Mesendoderm (in vitro differentiated cells): ENCODE measurements around the gene GNAT2.

Experiments used
- DNase-seq: peaks from one replicate; pipeline ENCODE4 v3.0.0; 2013
- H2AK5ac ChIP-seq: 2 replicates; pipeline ENCODE4 v1.6.1; 2013; ENCODE audit warnings: low read length, inconsistent platforms
- H2BK120ac ChIP-seq: 2 replicates; pipeline ENCODE4 v1.6.1; 2013; ENCODE audit warnings: low read depth, mild to moderate bottlenecking, low read length, moderate library complexity, mixed read lengths
- H2BK15ac ChIP-seq: replicated peaks from 2 replicates; pipeline ENCODE4 v1.6.1; 2013; ENCODE audit warnings: low read depth, mild to moderate bottlenecking, moderate library complexity
- H2BK5ac ChIP-seq: 2 replicates; pipeline ENCODE4 v1.6.1; 2013; ENCODE audit warnings: low read length, inconsistent platforms
- H3K18ac ChIP-seq: 2 replicates; pipeline ENCODE4 v1.6.1; 2013; ENCODE audit warnings: mild to moderate bottlenecking, low read length, mixed read lengths
- H3K23ac ChIP-seq: one replicate; pipeline ENCODE4 v1.6.1; 2013; ENCODE audit warnings: low read length
- H3K27ac ChIP-seq: 2 replicates; pipeline ENCODE4 v1.5.1; 2013; ENCODE audit warnings: low read depth, mild to moderate bottlenecking, inconsistent platforms, low read length, moderate library complexity
- H3K27me3 ChIP-seq: 2 replicates; pipeline ENCODE4 v1.6.1; 2013; ENCODE audit warnings: low read length, control low read depth, mild to moderate bottlenecking, inconsistent platforms; ENCODE audit not compliant: insufficient read depth, poor library complexity
- H3K36me3 ChIP-seq: 2 replicates; pipeline ENCODE4 v1.6.1; 2013; ENCODE audit warnings: low read length, inconsistent platforms; ENCODE audit not compliant: control insufficient read depth, insufficient read depth
- H3K4ac ChIP-seq: one replicate; pipeline ENCODE4 v1.6.1; 2013; ENCODE audit warnings: low read depth, mild to moderate bottlenecking, low read length, moderate library complexity
- H3K4me1 ChIP-seq: 2 replicates; pipeline ENCODE4 v1.6.1; 2013; ENCODE audit warnings: low read depth, low read length, inconsistent platforms; ENCODE audit not compliant: control insufficient read depth
- H3K4me2 ChIP-seq: 2 replicates; pipeline ENCODE4 v1.6.1; 2013; ENCODE audit warnings: low read length
- H3K4me3 ChIP-seq: 2 replicates; pipeline ENCODE4 v1.5.1; 2013; ENCODE audit warnings: mild to moderate bottlenecking, low read length
- H3K56ac ChIP-seq: one replicate; pipeline ENCODE4 v1.6.1; 2013; ENCODE audit warnings: low read length
- H3K79me1 ChIP-seq: 2 replicates; pipeline ENCODE4 v1.6.1; 2013; ENCODE audit warnings: low read length, inconsistent platforms
- H3K79me2 ChIP-seq: 2 replicates; pipeline ENCODE4 v1.6.1; 2013; ENCODE audit warnings: mild to moderate bottlenecking, low read length; ENCODE audit not compliant: control insufficient read depth, insufficient read depth
- H3K9ac ChIP-seq: 2 replicates; pipeline ENCODE4 v1.6.1; 2013; ENCODE audit warnings: low read length, inconsistent platforms
- H4K5ac ChIP-seq: one replicate; pipeline ENCODE4 v1.6.1; 2013; ENCODE audit warnings: low read length
- H4K8ac ChIP-seq: one replicate; pipeline ENCODE4 v1.6.1; 2013; ENCODE audit warnings: low read depth, mild to moderate bottlenecking, control low read depth, low read length, moderate library complexity
- WGBS: extraction: QIAGEN DNeasy Blood & Tissue Kit; methylation state at CpG from one replicate; pipeline ENCODE4 v1.1.7; 2013; ENCODE audit warnings: low lambda C conversion rate, missing lambda C conversion rate; ENCODE audit not compliant: insufficient coverage; ENCODE audit errors: extremely low coverage; 5-methylcytosine and 5-hydroxymethylcytosine counted together

Gene GNAT2

GRCh38 chr1:109649491-109649914 lies 30.1 kb upstream of the GNAT2 start:
- no peak overlapping the region for H3K4me2 ChIP-seq
- H3K36me3 ChIP-seq: no peaks in the 10 kb centered on the region
- H3K27ac ChIP-seq: no peak overlapping the region
- H3K4me3 ChIP-seq: no peak overlapping the region
- no peak overlapping the region for H2BK15ac ChIP-seq
- H3K18ac ChIP-seq: no peak overlapping the region
- H3K23ac ChIP-seq: no peak overlapping the region
- no peak overlapping the region for H3K56ac ChIP-seq
- H3K4me1 ChIP-seq: no peaks in the 10 kb centered on the region
- no peaks in the 10 kb centered on the region for H3K79me2 ChIP-seq
- no peak overlapping the region for H2AK5ac ChIP-seq
- no peak overlapping the region for H4K8ac ChIP-seq
- no peak for DNase-seq
- H2BK120ac ChIP-seq: no peak overlapping the region
- no peak overlapping the region for H4K5ac ChIP-seq
- no peak overlapping the region for H3K9ac ChIP-seq
- no peak overlapping the region for H2BK5ac ChIP-seq
- H3K4ac ChIP-seq: no peak overlapping the region
- peaks cover 3% of the 10 kb centered on the region for H3K27me3 ChIP-seq
- WGBS: no CpG with 5 or more reads among the region's 4 CpGs
- H3K79me1 ChIP-seq: no peaks in the 10 kb centered on the region

- H4K5ac ChIP-seq: no peak overlapping the region
- no peaks in the 10 kb centered on the region for H3K79me1 ChIP-seq
- WGBS: no CpG with 5 or more reads among the region's 10 CpGs
- no peaks in the 10 kb centered on the region for H3K79me2 ChIP-seq
- no peak overlapping the region for H4K8ac ChIP-seq
- no peak overlapping the region for H2BK15ac ChIP-seq
- H3K56ac ChIP-seq: no peak overlapping the region
- no peak for DNase-seq
- no peak overlapping the region for H2AK5ac ChIP-seq
- H3K4me2 ChIP-seq: no peak overlapping the region
- no peak overlapping the region for H2BK120ac ChIP-seq
- H2BK5ac ChIP-seq: no peak overlapping the region
- no peak overlapping the region for H3K18ac ChIP-seq
- no peak overlapping the region for H3K9ac ChIP-seq
- no peak overlapping the region for H3K27ac ChIP-seq
- no peaks in the 10 kb centered on the region for H3K27me3 ChIP-seq
- H3K4me3 ChIP-seq: no peak overlapping the region
- H3K23ac ChIP-seq: no peak overlapping the region
- H3K4me1 ChIP-seq: no peaks in the 10 kb centered on the region
- H3K36me3 ChIP-seq: no peaks in the 10 kb centered on the region
- no peak overlapping the region for H3K4ac ChIP-seq
These were observed 25.3 kb upstream of the GNAT2 start for GRCh38 chr1:109644670-109645069.

DNA sequence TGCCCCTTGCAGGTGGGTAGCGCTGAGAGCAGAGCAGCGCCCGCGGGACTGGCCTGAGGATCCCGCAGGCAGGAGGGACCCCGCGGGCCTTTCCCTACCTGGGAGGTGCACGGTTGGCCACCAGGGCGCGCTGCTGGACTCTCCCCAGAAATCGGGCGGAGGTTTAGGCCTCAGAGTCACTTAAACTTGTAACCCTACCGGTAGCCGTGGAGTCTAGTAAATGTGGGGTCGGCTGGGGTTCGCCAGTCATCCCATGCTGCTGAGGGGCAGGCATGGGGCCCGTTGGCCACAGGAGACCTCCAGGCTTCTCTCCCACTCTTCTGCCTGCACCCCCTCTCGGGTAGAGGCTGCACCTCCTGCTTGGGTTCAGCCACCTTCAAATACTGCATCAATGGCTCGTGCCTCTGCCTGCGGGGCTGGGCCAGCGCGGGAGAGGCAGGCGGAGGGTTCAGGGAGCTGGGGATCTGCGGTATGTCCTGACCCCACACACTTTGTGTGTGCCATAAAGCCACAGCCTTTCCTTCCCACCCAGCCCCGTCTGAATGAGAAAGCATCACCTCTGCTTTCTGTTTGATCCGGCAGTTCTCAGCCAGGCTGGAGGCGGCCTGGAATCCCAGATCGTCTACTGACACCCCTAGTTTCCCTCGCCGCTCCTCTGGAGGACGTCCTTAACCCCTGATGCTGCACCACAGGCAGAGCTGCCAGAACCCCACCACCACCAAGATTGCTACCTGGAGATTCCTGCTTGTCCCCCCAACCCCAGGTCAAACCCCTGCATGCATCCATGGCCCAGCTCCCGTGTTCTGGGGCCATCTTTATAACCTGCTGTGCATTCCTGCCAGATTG lies 24.2 kb upstream of the GNAT2 start:
- Histone ChIP-seq H2BK5ac (no peak overlapping the region), H3K23ac (no peak overlapping the region), H3K4me2 (no peak overlapping the region), H3K27me3 (no peaks in the 10 kb centered on the region), H3K36me3 (no peaks in the 10 kb centered on the region), H2BK15ac (no peak overlapping the region), H4K8ac (no peak overlapping the region), H3K18ac (no peak overlapping the region), H3K9ac (no peak overlapping the region), H2BK120ac (no peak overlapping the region), H3K79me2 (no peaks in the 10 kb centered on the region), H3K4me1 (no peaks in the 10 kb centered on the region), H3K79me1 (no peaks in the 10 kb centered on the region), H4K5ac (no peak overlapping the region), H3K4me3 (no peak overlapping the region), H3K4ac (no peak overlapping the region), H3K56ac (peak overlapping the region; percentile 44), H3K27ac (no peak overlapping the region), H2AK5ac (no peak overlapping the region)
- WGBS: no CpG with 5 or more reads among the region's 32 CpGs
- DNase-seq: peak; percentile 85

- Histone ChIP-seq H3K27ac (no peak overlapping the region), H3K4ac (no peak overlapping the region), H2AK5ac (no peak overlapping the region), H2BK15ac (no peak overlapping the region), H3K56ac (no peak overlapping the region), H3K18ac (no peak overlapping the region), H3K23ac (no peak overlapping the region), H3K79me2 (no peaks in the 10 kb centered on the region), H3K4me1 (no peaks in the 10 kb centered on the region), H2BK5ac (no peak overlapping the region), H4K5ac (no peak overlapping the region), H3K36me3 (no peaks in the 10 kb centered on the region), H2BK120ac (no peak overlapping the region), H3K79me1 (no peaks in the 10 kb centered on the region), H3K9ac (no peak overlapping the region), H3K4me2 (no peak overlapping the region), H3K27me3 (no peaks in the 10 kb centered on the region), H4K8ac (no peak overlapping the region), H3K4me3 (no peak overlapping the region)
- WGBS: no CpG with 5 or more reads among the region's 3 CpGs
- DNase-seq: no peak
These were observed 23.2 kb upstream of the GNAT2 start for GRCh38 chr1:109642626-109643025.

DNA sequence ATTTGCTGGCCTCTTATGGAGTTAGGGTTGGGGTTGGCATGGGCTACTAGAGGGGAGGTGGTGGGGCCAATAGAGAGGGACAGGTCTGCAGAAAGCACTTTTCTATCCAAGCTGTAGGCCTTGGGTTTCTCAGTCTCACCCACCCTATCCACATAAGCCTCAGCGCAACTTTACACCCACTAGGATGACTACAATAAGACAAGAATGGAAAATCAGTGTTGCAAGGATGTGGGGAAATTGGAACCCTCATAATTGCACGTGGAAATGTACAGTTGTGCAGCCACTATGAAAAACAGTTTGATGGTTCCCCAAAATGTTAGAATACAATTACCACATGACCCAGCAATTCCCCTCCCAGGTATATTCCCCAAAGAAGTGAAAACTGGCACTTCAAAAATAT lies 22.4 kb upstream of the GNAT2 start:
- H3K4me2 ChIP-seq: no peak overlapping the region
- DNase-seq: no peak
- no peaks in the 10 kb centered on the region for H3K79me2 ChIP-seq
- H3K4me3 ChIP-seq: no peak overlapping the region
- H3K27ac ChIP-seq: no peak overlapping the region
- H3K9ac ChIP-seq: no peak overlapping the region
- H4K5ac ChIP-seq: no peak overlapping the region
- no peaks in the 10 kb centered on the region for H3K36me3 ChIP-seq
- no peaks in the 10 kb centered on the region for H3K4me1 ChIP-seq
- H3K18ac ChIP-seq: no peak overlapping the region
- no peak overlapping the region for H4K8ac ChIP-seq
- no peak overlapping the region for H2BK5ac ChIP-seq
- H3K56ac ChIP-seq: no peak overlapping the region
- H3K27me3 ChIP-seq: no peaks in the 10 kb centered on the region
- H2BK15ac ChIP-seq: no peak overlapping the region
- no CpG with 5 or more reads among the region's 2 CpGs for WGBS
- no peak overlapping the region for H2BK120ac ChIP-seq
- H3K4ac ChIP-seq: no peak overlapping the region
- H3K79me1 ChIP-seq: no peaks in the 10 kb centered on the region
- no peak overlapping the region for H3K23ac ChIP-seq
- no peak overlapping the region for H2AK5ac ChIP-seq
